ENCODE data around the gene KLHDC10.

KLHDC10 gene

GRCh38 chr7:130134726-130135125 is 64.4 kb downstream of the KLHDC10 start:
- H3K36me3 ChIP-seq (ENCODE audit: control insufficient read depth in 4 of 4, insufficient read depth in 4 of 4, low read length in 3 of 4) = peaks cover 25 to 57% (median 39%) of the 10 kb centered on the region in 4 experiments
- 100% methylated on average over 4 of the region's 7 CpGs for WGBS (ENCODE audit: insufficient coverage)
- ChIA-PET POLR2A (interaction anchor here (0.6 kb wide), 1 partner anchor 461 kb away, joined by 3 read pairs; no protein-coding TSS in a partner anchor), CTCF (no interaction called here)
- H3K4me3 ChIP-seq (ENCODE audit: control insufficient read depth in 1 of 7, extremely low read depth in 1 of 7, insufficient read depth in 4 of 7, low read depth in 2 of 7, low read length in 6 of 7) = no peak overlapping the region
- H3K4me1 ChIP-seq (ENCODE audit: control extremely low read depth in 1 of 4, control insufficient read depth in 4 of 4, insufficient read depth in 4 of 4, low read length in 3 of 4) = no peaks in the 10 kb centered on the region
- DNase-seq = no peak
- no peaks in the 10 kb centered on the region for H3K9me3 ChIP-seq (ENCODE audit: control extremely low read depth in 1 of 5, control insufficient read depth in 4 of 5, insufficient read depth in 2 of 5, low read depth in 1 of 5, low read length in 4 of 5)
- no peaks in the 10 kb centered on the region for H3K27me3 ChIP-seq (replicated peaks in 2 of 5; ENCODE audit: control insufficient read depth in 4 of 5, insufficient read depth in 5 of 5, low read length in 4 of 5)
- H3K27ac ChIP-seq (ENCODE audit: insufficient read depth in 1 of 2, low read depth in 1 of 2, low read length in 2 of 2, poor library complexity in 1 of 2, severe bottlenecking in 2 of 2) = peak overlapping the region in 1 of 2 experiments; percentile 80

DNA sequence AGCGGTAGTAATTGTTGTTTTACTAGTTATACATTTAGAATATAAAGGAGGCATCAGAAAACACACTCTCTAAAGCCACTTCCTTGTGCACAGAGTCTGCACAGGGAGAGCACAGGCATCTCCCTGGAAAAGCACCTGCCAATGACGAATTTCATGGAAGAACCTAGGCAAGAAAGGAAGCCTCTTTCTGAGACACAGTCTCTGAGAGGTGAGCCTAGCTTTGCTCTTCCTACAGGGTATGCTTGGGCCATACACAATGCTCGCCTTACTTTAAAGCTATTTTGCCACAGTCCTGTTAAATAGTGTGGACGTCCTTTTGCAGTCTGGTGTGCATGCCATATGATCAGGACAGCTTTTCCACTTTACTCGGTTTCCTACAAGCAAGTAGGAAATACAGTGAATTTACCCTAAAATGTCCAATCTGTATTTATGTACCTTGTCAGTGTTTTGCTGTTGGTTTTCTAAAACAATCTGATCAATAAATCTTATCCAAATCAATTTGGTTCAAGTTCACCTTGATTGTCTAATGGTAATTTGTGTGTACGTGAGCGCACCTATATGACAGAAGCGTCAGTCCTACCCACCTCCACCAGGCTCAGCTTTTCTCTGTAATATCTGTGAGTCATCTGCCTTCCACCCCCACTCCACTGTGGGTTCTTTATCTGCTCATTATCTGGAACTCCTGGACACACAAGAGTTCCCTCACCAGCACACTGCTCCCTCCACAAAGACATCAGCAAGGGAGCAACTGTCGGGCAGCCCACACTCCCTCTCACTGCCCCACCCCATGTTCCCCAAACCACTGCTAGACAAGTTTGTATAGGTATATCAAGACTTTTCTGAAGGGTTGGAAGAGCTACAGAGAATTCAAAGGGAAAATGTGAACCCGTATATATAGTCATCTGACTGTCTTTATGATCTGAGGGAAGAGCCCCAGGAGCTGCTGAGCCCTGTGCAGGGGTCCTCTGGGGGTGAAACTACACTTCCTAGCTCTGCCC is 65.2 kb downstream of the KLHDC10 start:
- H3K27me3 ChIP-seq (replicated peaks in 2 of 5; ENCODE audit: control insufficient read depth in 4 of 5, insufficient read depth in 5 of 5, low read length in 4 of 5) = no peaks in the 10 kb centered on the region
- peak overlapping the region in 1 of 2 experiments; percentile 80 for H3K27ac ChIP-seq (ENCODE audit: insufficient read depth in 1 of 2, low read depth in 1 of 2, low read length in 2 of 2, poor library complexity in 1 of 2, severe bottlenecking in 2 of 2)
- POLR2A ChIA-PET = interaction anchor here (0.5 to 0.6 kb wide), 2 partner anchors 152 to 461 kb away, joined by 3 read pairs; no protein-coding TSS in a partner anchor
- no peaks in the 10 kb centered on the region for H3K4me1 ChIP-seq (ENCODE audit: control extremely low read depth in 1 of 4, control insufficient read depth in 4 of 4, insufficient read depth in 4 of 4, low read length in 3 of 4)
- no peaks in the 10 kb centered on the region for H3K9me3 ChIP-seq (ENCODE audit: control extremely low read depth in 1 of 5, control insufficient read depth in 4 of 5, insufficient read depth in 2 of 5, low read depth in 1 of 5, low read length in 4 of 5)
- no peak overlapping the region for H3K4me3 ChIP-seq (ENCODE audit: control insufficient read depth in 1 of 7, extremely low read depth in 1 of 7, insufficient read depth in 4 of 7, low read depth in 2 of 7, low read length in 6 of 7)
- no peak for DNase-seq
- peaks cover 24 to 61% (median 36%) of the 10 kb centered on the region in 4 experiments for H3K36me3 ChIP-seq (ENCODE audit: control insufficient read depth in 4 of 4, insufficient read depth in 4 of 4, low read length in 3 of 4)
- CTCF ChIA-PET = no interaction called here
- WGBS (ENCODE audit: insufficient coverage) = 100% methylated on average over 4 of the region's 10 CpGs

GRCh38 chr7:130136579-130137167 is 66.3 kb downstream of the KLHDC10 start:
- WGBS (ENCODE audit: insufficient coverage) = no CpG with 5 or more reads among the region's 1 CpG
- Histone ChIP-seq H3K4me3 (ENCODE audit: control insufficient read depth in 1 of 7, extremely low read depth in 1 of 7, insufficient read depth in 4 of 7, low read depth in 2 of 7, low read length in 6 of 7) (no peak overlapping the region), H3K27me3 (replicated peaks in 2 of 5; ENCODE audit: control insufficient read depth in 4 of 5, insufficient read depth in 5 of 5, low read length in 4 of 5) (no peaks in the 10 kb centered on the region), H3K9me3 (ENCODE audit: control extremely low read depth in 1 of 5, control insufficient read depth in 4 of 5, insufficient read depth in 2 of 5, low read depth in 1 of 5, low read length in 4 of 5) (no peaks in the 10 kb centered on the region), H3K36me3 (ENCODE audit: control insufficient read depth in 4 of 4, insufficient read depth in 4 of 4, low read length in 3 of 4) (peaks cover 18 to 50% (median 27%) of the 10 kb centered on the region in 4 experiments), H3K27ac (ENCODE audit: insufficient read depth in 1 of 2, low read depth in 1 of 2, low read length in 2 of 2, poor library complexity in 1 of 2, severe bottlenecking in 2 of 2) (peak overlapping the region in 1 of 2 experiments; percentile 80), H3K4me1 (ENCODE audit: control extremely low read depth in 1 of 4, control insufficient read depth in 4 of 4, insufficient read depth in 4 of 4, low read length in 3 of 4) (peaks cover 0 to 12% (median 7%) of the 10 kb centered on the region in 4 experiments)
- DNase-seq = no peak
- ChIA-PET POLR2A (interaction anchor here (0.5 kb wide), 1 partner anchor 153 kb away, joined by 3 read pairs; no protein-coding TSS in a partner anchor), CTCF (no interaction called here)

GRCh38 chr7:130137207-130137606 is 66.9 kb downstream of the KLHDC10 start:
- CTCF ChIA-PET = no interaction called here
- Histone ChIP-seq H3K9me3 (ENCODE audit: control extremely low read depth in 1 of 5, control insufficient read depth in 4 of 5, insufficient read depth in 2 of 5, low read depth in 1 of 5, low read length in 4 of 5) (no peaks in the 10 kb centered on the region), H3K4me3 (ENCODE audit: control insufficient read depth in 1 of 7, extremely low read depth in 1 of 7, insufficient read depth in 4 of 7, low read depth in 2 of 7, low read length in 6 of 7) (no peak overlapping the region), H3K36me3 (ENCODE audit: control insufficient read depth in 4 of 4, insufficient read depth in 4 of 4, low read length in 3 of 4) (peaks cover 14 to 44% (median 23%) of the 10 kb centered on the region in 4 experiments), H3K27me3 (replicated peaks in 2 of 5; ENCODE audit: control insufficient read depth in 4 of 5, insufficient read depth in 5 of 5, low read length in 4 of 5) (no peaks in the 10 kb centered on the region), H3K27ac (ENCODE audit: insufficient read depth in 1 of 2, low read depth in 1 of 2, low read length in 2 of 2, poor library complexity in 1 of 2, severe bottlenecking in 2 of 2) (peak overlapping the region in 1 of 2 experiments; percentile 11), H3K4me1 (ENCODE audit: control extremely low read depth in 1 of 4, control insufficient read depth in 4 of 4, insufficient read depth in 4 of 4, low read length in 3 of 4) (peaks cover 0 to 17% (median 9%) of the 10 kb centered on the region in 4 experiments)
- POLR2A ChIA-PET = no interaction called here
- 100% methylated on average over 3 of the region's 4 CpGs for WGBS (ENCODE audit: insufficient coverage)
- DNase-seq = no peak

DNA sequence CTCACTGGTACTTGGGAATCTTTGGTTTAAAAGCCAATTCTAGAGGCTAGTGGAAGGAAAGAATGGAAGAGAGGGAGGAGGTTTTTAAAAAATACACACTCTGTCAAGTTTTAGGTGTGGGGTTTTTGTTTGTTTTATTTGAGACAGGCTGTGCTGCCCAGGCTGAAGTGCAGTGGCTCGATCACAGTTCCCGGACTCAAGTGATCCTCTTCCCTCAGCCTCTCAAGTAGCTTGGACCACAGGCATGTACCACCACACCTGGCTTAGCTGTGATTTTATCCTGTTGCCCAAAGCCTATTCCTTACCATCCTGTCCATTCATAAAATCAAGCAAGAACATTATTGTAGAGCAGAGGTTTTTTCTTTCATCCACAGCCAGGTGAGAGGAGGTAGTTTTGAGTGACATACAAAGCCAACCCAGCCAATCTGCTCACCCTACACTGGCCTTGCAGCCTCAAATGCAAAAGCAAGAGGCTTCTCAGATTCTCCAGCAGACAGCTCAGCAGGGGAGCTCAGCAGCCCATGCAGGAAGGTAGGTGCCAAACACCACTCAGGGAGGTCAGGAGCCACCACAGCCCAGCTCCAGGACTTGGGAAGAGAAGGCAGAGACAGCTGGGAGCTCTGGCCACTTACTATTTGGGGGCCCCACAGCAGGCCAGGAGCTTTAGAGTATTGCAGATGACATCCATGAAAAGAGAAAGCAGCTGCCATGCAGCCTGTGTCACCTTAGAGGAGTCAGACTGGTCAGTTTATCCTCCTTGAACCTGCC is 69.0 kb downstream of the KLHDC10 start:
- H3K27ac ChIP-seq (ENCODE audit: insufficient read depth in 1 of 2, low read depth in 1 of 2, low read length in 2 of 2, poor library complexity in 1 of 2, severe bottlenecking in 2 of 2) = no peak overlapping the region
- POLR2A ChIA-PET = interaction anchor here (0.6 kb wide), 1 partner anchor 656 kb away, joined by 3 read pairs; no protein-coding TSS in a partner anchor
- 100% methylated on average over 1 of the region's 2 CpGs for WGBS (ENCODE audit: insufficient coverage)
- H3K27me3 ChIP-seq (replicated peaks in 2 of 5; ENCODE audit: control insufficient read depth in 4 of 5, insufficient read depth in 5 of 5, low read length in 4 of 5) = no peaks in the 10 kb centered on the region
- no peaks in the 10 kb centered on the region for H3K9me3 ChIP-seq (ENCODE audit: control extremely low read depth in 1 of 5, control insufficient read depth in 4 of 5, insufficient read depth in 2 of 5, low read depth in 1 of 5, low read length in 4 of 5)
- no peak for DNase-seq
- H3K36me3 ChIP-seq (ENCODE audit: control insufficient read depth in 4 of 4, insufficient read depth in 4 of 4, low read length in 3 of 4) = peaks cover 6 to 31% (median 14%) of the 10 kb centered on the region in 4 experiments
- CTCF ChIA-PET = interaction anchor here (1.2 kb wide), 1 partner anchor 11 kb away, joined by 3 read pairs; no protein-coding TSS in a partner anchor
- H3K4me3 ChIP-seq (ENCODE audit: control insufficient read depth in 1 of 7, extremely low read depth in 1 of 7, insufficient read depth in 4 of 7, low read depth in 2 of 7, low read length in 6 of 7) = no peak overlapping the region
- H3K4me1 ChIP-seq (ENCODE audit: control extremely low read depth in 1 of 4, control insufficient read depth in 4 of 4, insufficient read depth in 4 of 4, low read length in 3 of 4) = peaks cover 0 to 23% (median 10%) of the 10 kb centered on the region in 4 experiments

DNA sequence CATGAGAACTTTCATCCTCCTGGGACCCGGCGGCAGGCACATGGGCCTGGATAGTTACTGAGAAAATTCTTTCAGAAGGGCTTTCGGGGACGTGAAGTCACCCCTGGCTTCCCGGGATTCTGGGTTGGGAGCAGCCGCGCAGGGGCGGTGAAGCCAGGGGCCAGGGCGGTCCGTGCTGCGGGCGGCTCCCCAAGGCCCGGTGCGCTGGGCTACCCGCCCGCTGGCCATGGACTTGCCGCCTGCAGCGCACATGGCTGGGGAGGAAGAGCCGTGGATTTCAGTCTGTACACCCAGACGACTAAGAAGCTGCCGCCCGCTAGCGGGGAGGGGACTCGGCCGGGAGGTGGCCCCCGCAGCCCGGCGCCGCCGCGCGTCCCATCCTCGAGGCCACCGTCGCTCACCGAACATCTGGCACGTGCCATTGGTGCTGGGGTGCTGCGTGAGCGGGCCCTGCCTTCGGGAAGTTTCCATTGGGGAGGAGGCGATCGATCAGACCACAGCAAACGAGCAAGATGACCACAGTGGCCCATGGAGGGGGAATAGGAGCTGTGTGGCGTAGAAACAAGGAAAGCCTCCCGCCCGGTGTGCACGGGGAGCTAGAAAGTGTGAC is 70.3 kb downstream of the KLHDC10 start:
- CTCF ChIA-PET = interaction anchor here (0.8 to 1.0 kb wide), 2 partner anchors 9 to 19 kb away, joined by 3 read pairs; no protein-coding TSS in a partner anchor
- peak overlapping the region in 1 of 2 experiments; percentile 80 for H3K27ac ChIP-seq (ENCODE audit: insufficient read depth in 1 of 2, low read depth in 1 of 2, low read length in 2 of 2, poor library complexity in 1 of 2, severe bottlenecking in 2 of 2)

More for the DNA sequence above, 70.3 kb downstream of the KLHDC10 start:
- POLR2A ChIA-PET = no interaction called here
- 90% methylated on average over 47 of the region's 47 CpGs for whole genome bisulfite sequencing (ENCODE audit: insufficient coverage)
- H3K4me3 ChIP-seq (ENCODE audit: control insufficient read depth in 1 of 7, extremely low read depth in 1 of 7, insufficient read depth in 4 of 7, low read depth in 2 of 7, low read length in 6 of 7) = peak overlapping the region in 5 of 7 experiments; percentile 71 to 89 (median 77)
- H3K27me3 ChIP-seq (replicated peaks in 2 of 5; ENCODE audit: control insufficient read depth in 4 of 5, insufficient read depth in 5 of 5, low read length in 4 of 5) = no peaks in the 10 kb centered on the region
- peaks cover 0 to 23% (median 10%) of the 10 kb centered on the region in 4 experiments for H3K4me1 ChIP-seq (ENCODE audit: control extremely low read depth in 1 of 4, control insufficient read depth in 4 of 4, insufficient read depth in 4 of 4, low read length in 3 of 4)
- DNase-seq = peak in 1 of 3 donors; percentile 15
- H3K9me3 ChIP-seq (ENCODE audit: control extremely low read depth in 1 of 5, control insufficient read depth in 4 of 5, insufficient read depth in 2 of 5, low read depth in 1 of 5, low read length in 4 of 5) = no peaks in the 10 kb centered on the region
- peaks cover under 1 to 29% (median 7%) of the 10 kb centered on the region in 4 experiments for H3K36me3 ChIP-seq (ENCODE audit: control insufficient read depth in 4 of 4, insufficient read depth in 4 of 4, low read length in 3 of 4)

Data from common myeloid progenitor, CD34-positive (primary cell).